ENCODE measurements around the gene TSN.

- TF ChIP-seq CTCF (conservative IDR thresholded peaks at IDR 0.05) = no peak
- TF ChIP-seq EZH2 (IDR thresholded peaks at IDR 0.05; ENCODE audit: low read depth) = no peak
Measured at GRCh38 chr2:121731366-121731765, 24.1 kb upstream of the TSN start.

Measured in PC-9 (cell line).